HCT116 (cell line): ENCODE results near the gene GPR65. TPM values are rescaled to one million over a fixed set of nuclear protein-coding genes. Genes with fewer than 3 reads are reported as not detected.

Experiments used
- ATAC-seq: fragments of 200-7000 bp; cut with Tn5 transposase; 2 replicates; pipeline ENCODE4 v1.9.1; 2020; ENCODE audit warnings: mild to moderate bottlenecking, moderate library complexity
- BruUV-seq: library from RNA; stranded (reverse); fragments of 400-500 nt; replicated peaks from 2 replicates; lab custom pipeline; 2021; lab: Mats Ljungman, UMichigan
- CTCF ChIA-PET: fragments of 300-600 bp; sonication (Branson Sonifier 250); formaldehyde crosslinking; loops from one replicate; lab custom pipeline; 2021; ENCODE audit warnings: antibody characterized with exemption; lab: Charles Lee
- POLR2A ChIA-PET: fragments of 300-600, 350-600 bp; sonication (Branson Sonifier 250); formaldehyde crosslinking; loops from one replicate; lab custom pipeline; 2021; ENCODE audit warnings: antibody characterized with exemption; lab: Charles Lee
- RAD21 ChIA-PET, 2 experiments: fragments of 300-600 bp; sonication (Branson Sonifier 250); formaldehyde crosslinking; loops; one replicate each; lab custom pipeline; 2023; ENCODE audit warnings: low total read pairs in 2 of 2; ENCODE audit not compliant: uncharacterized antibody in 2 of 2, unreplicated experiment in 2 of 2, low non-redundant PET in 1 of 2; lab: Charles Lee
- DNase-seq: peaks from one replicate; pipeline ENCODE4 v3.0.0-alpha.2; 2010; ENCODE audit warnings: low read depth, low spot score
- H2AFZ ChIP-seq: fragments of 200-600 bp; shearing (Covaris generic), sonication (generic); 2 replicates; pipeline ENCODE4 v1.6.1; 2017; ENCODE audit warnings: low read depth, mixed run types, mixed read lengths, antibody characterized with exemption, low read length; ENCODE audit not compliant: poor library complexity, severe bottlenecking
- H3K27ac ChIP-seq: 2 replicates; pipeline ENCODE4 v1.5.1; 2012; ENCODE audit warnings: low read depth, low read length
- H3K27me3 ChIP-seq: fragments of 200-600 bp; sonication (generic); 2 replicates; pipeline ENCODE4 v1.6.1; 2016; ENCODE audit warnings: mixed run types, low read length, mixed read lengths; ENCODE audit not compliant: insufficient read depth
- H3K36me3 ChIP-seq, 2 experiments: fragments of 200-500 bp in 1 of 2; fragments of 200-600 bp in 1 of 2; sonication (Bioruptor generic) in 1 of 2; sonication (generic) in 1 of 2; 2 replicates each; pipeline versions ENCODE4 v1.5.1 to v1.6.1; 2014 to 2016; ENCODE audit warnings: low read length in 2 of 2, inconsistent platforms in 1 of 2, mixed read lengths in 1 of 2, mixed run types in 1 of 2; ENCODE audit not compliant: insufficient read depth in 2 of 2, control insufficient read depth in 1 of 2
- H3K4me1 ChIP-seq, 2 experiments: fragments of 200-600 bp in 1 of 2; sonication (generic) in 1 of 2; 2 replicates each; pipeline versions ENCODE4 v1.5.1 to v1.6.1; 2012 to 2017; ENCODE audit warnings: low read length in 2 of 2, inconsistent platforms in 1 of 2, mild to moderate bottlenecking in 1 of 2, mixed read lengths in 1 of 2, mixed run types in 1 of 2, moderate library complexity in 1 of 2; ENCODE audit not compliant: insufficient read depth in 2 of 2, control insufficient read depth in 1 of 2
- H3K4me2 ChIP-seq: fragments of 200-600 bp; sonication (generic); 2 replicates; pipeline ENCODE4 v1.6.1; 2017; ENCODE audit warnings: mixed run types, low read length, mixed read lengths
- H3K4me3 ChIP-seq, 2 experiments: fragments of 200-600 bp in 1 of 2; sonication (generic) in 1 of 2; replicated peaks in 1 of 2; 2 replicates each; pipeline ENCODE4 v1.5.1; 2011 to 2016; ENCODE audit warnings: low read length in 2 of 2, control low read depth in 1 of 2, low read depth in 1 of 2, mild to moderate bottlenecking in 1 of 2, mixed read lengths in 1 of 2, mixed run types in 1 of 2
- H3K79me2 ChIP-seq: fragments of 200-600 bp; sonication (generic); 2 replicates; pipeline ENCODE4 v1.6.1; 2017; ENCODE audit warnings: mild to moderate bottlenecking, mixed run types, low read length, moderate library complexity, mixed read lengths; ENCODE audit not compliant: insufficient read depth
- H3K9ac ChIP-seq: fragments of 200-600 bp; sonication (generic); 2 replicates; pipeline ENCODE4 v1.6.1; 2016; ENCODE audit warnings: low read length, mixed read lengths
- H3K9me2 ChIP-seq: fragments of 200-600 bp; sonication (generic), shearing (Covaris generic); 2 replicates; pipeline ENCODE4 v1.6.1; 2017; ENCODE audit warnings: mixed run types, mild to moderate bottlenecking, moderate library complexity; ENCODE audit not compliant: insufficient read depth
- H3K9me3 ChIP-seq, 2 experiments: fragments of 200-500 bp in 1 of 2; fragments of 200-600 bp in 1 of 2; sonication (Bioruptor generic) in 1 of 2; sonication (generic) in 1 of 2; 2 replicates each; pipeline ENCODE4 v1.6.1; 2014 to 2017; ENCODE audit warnings: low read length in 2 of 2, mixed read lengths in 2 of 2, inconsistent platforms in 1 of 2, low read depth in 1 of 2, mild to moderate bottlenecking in 1 of 2, mixed run types in 1 of 2, moderate library complexity in 1 of 2; ENCODE audit not compliant: control insufficient read depth in 1 of 2, insufficient read depth in 1 of 2
- H4K20me1 ChIP-seq: fragments of 200-600 bp; sonication (generic), shearing (Covaris generic); 2 replicates; pipeline ENCODE4 v1.6.1; 2017; ENCODE audit warnings: mixed run types, mild to moderate bottlenecking, moderate library complexity; ENCODE audit not compliant: insufficient read depth
- ATF3 ChIP-seq: IDR thresholded peaks from 2 replicates; pipeline ENCODE4 v1.6.1; 2012
- ELF1 ChIP-seq: IDR thresholded peaks from 2 replicates; pipeline ENCODE4 v1.6.1; 2012; ENCODE audit warnings: low read depth, borderline replicate concordance
- EZH2 ChIP-seq: fragments of 200-600 bp; sonication (generic); IDR thresholded peaks from 2 replicates; pipeline ENCODE4 v1.6.1; 2017; ENCODE audit warnings: antibody characterized with exemption, mixed run types
- EZH2phosphoT487 ChIP-seq: fragments of 200-600 bp; IDR thresholded peaks from 2 replicates; pipeline ENCODE4 v1.6.1; 2018; ENCODE audit warnings: antibody characterized with exemption, borderline replicate concordance
- FOSL1 ChIP-seq: IDR thresholded peaks from 2 replicates; pipeline ENCODE4 v1.6.1; 2012; ENCODE audit warnings: low read depth
- JUND ChIP-seq: IDR thresholded peaks from 2 replicates; pipeline ENCODE4 v1.6.1; 2012
- MAX ChIP-seq: IDR thresholded peaks from 2 replicates; pipeline ENCODE4 v1.6.1; 2012
- POLR2AphosphoS5 ChIP-seq: IDR thresholded peaks from 2 replicates; pipeline ENCODE4 v1.6.1; 2011; ENCODE audit warnings: mild to moderate bottlenecking, low read depth, low read length, moderate library complexity
- REST ChIP-seq: IDR thresholded peaks from 2 replicates; pipeline ENCODE4 v1.6.1; 2012; ENCODE audit warnings: low read depth
- SIN3A ChIP-seq: IDR thresholded peaks from 2 replicates; pipeline ENCODE4 v1.6.1; 2012; ENCODE audit warnings: low read depth
- ZBTB33 ChIP-seq: IDR thresholded peaks from 2 replicates; pipeline ENCODE4 v1.6.1; 2011; ENCODE audit warnings: mild to moderate bottlenecking, low read length, moderate library complexity; ENCODE audit not compliant: insufficient replicate concordance; ENCODE audit errors: extremely low read depth
- ZFX ChIP-seq: fragments of 450-650 bp; IDR thresholded peaks from 2 replicates; pipeline ENCODE4 v1.6.1; 2017
- intact Hi-C: fragments of 100-400 bp; cut with micrococcal nuclease; formaldehyde crosslinking; loops from 2 replicates; pipeline ENCODE4 v1.10.0; 2022
- total RNA-seq: library from RNA; stranded (reverse); gene quantifications from one replicate; pipeline ENCODE4 v1.2.1, GENCODE V29; 2021; ENCODE audit not compliant: unreplicated experiment

GPR65 gene
- total RNA-seq, 1 experiment from 2014 or later, result 0.05 TPM

GRCh38 chr14:88060576-88060975, 55.6 kb downstream of the GPR65 start:
- Histone ChIP-seq H3K36me3 (no peaks in the 10 kb centered on the region), H4K20me1 (no peaks in the 10 kb centered on the region), H3K9ac (no peak overlapping the region), H2AFZ (no peak overlapping the region), H3K4me1 (no peaks in the 10 kb centered on the region), H3K79me2 (no peaks in the 10 kb centered on the region), H3K27me3 (no peaks in the 10 kb centered on the region), H3K9me3 (no peaks in the 10 kb centered on the region; a peak in 1 of 4 replicates), H3K9me2 (no peaks in the 10 kb centered on the region), H3K4me2 (no peak overlapping the region)
- DNase-seq (no peak), ATAC-seq (no peak)
- RAD21 ChIA-PET, result no interaction called here
- intact Hi-C loops, result no loop called here
- POLR2A ChIA-PET, result no interaction called here
- CTCF ChIA-PET, result no interaction called here
- TF ChIP-seq EZH2 (no peak), POLR2AphosphoS5 (no peak), ATF3 (no peak), FOSL1 (no peak), ZFX (no peak), MAX (no peak), EZH2phosphoT487 (no peak), REST (no peak), ELF1 (no peak), ZBTB33 (no peak), JUND (no peak), SIN3A (no peak)
- TF ChIP-seq, all 23 proteins: peak for 0
- no peak overlapping the region for H3K4me3 ChIP-seq
- no TSS peak for BruUV-seq
- no peak overlapping the region for H3K27ac ChIP-seq
